T-helper 1 cell (primary cell): ENCODE measurements around the gene NDUFA3.
A peak's percentile ranks its signal among the peaks of the same experiment; 100 is the strongest.

Experiments used
- DNase-seq, 5 donors: peaks; one replicate each; pipeline ENCODE4 v3.0.0-alpha.2; 2012 to 2020

The NDUFA3 gene

GRCh38 chr19:54138489-54139256 lies 36.0 kb downstream of the NDUFA3 start:
- DNase-seq: no peak

GRCh38 chr19:54141356-54141755 lies 38.7 kb downstream of the NDUFA3 start:
- no peak for DNase-seq

GRCh38 chr19:54142166-54142780 lies 39.6 kb downstream of the NDUFA3 start:
- no peak for DNase-seq

- no peak for DNase-seq
These were observed 43.0 kb downstream of the NDUFA3 start for GRCh38 chr19:54145541-54146158.

- no peak for DNase-seq
These were observed 45.0 kb downstream of the NDUFA3 start for GRCh38 chr19:54147676-54148075.

- DNase-seq: no peak
These were observed 45.5 kb downstream of the NDUFA3 start for GRCh38 chr19:54148158-54148557.

GRCh38 chr19:54149021-54149812 lies 46.6 kb downstream of the NDUFA3 start:
- DNase-seq: no peak

GRCh38 chr19:54151362-54152035 lies 48.8 kb downstream of the NDUFA3 start:
- DNase-seq: no peak

- DNase-seq: no peak
These were observed 49.6 kb downstream of the NDUFA3 start for GRCh38 chr19:54152267-54152666.

- no peak for DNase-seq
These were observed 50.3 kb downstream of the NDUFA3 start for GRCh38 chr19:54152878-54153524.

GRCh38 chr19:54153731-54154326 lies 51.2 kb downstream of the NDUFA3 start:
- no peak for DNase-seq

GRCh38 chr19:54154603-54155345 lies 52.1 kb downstream of the NDUFA3 start:
- peak in 2 of 5 donors; percentile 28 to 61 for DNase-seq

- no peak for DNase-seq
These were observed 53.0 kb downstream of the NDUFA3 start for GRCh38 chr19:54155694-54156093.

- no peak for DNase-seq
These were observed 53.8 kb downstream of the NDUFA3 start for GRCh38 chr19:54156490-54156889.

- DNase-seq: no peak
These were observed 54.3 kb downstream of the NDUFA3 start for GRCh38 chr19:54156953-54157352.
